CD4-positive, alpha-beta T cell treated with Interleukin-4 for 4 hours (primary cell): ENCODE data around the gene SPEN.
"Not testable (repeated sequence)": the region's sequence is repeated elsewhere in the genome, so short reads cannot be mapped to it uniquely, and the experiment has no call there.

ENCODE experiments used
- DNase-seq: peaks from one replicate; pipeline ENCODE4 v3.0.0-alpha.2; 2020

SPEN gene

GRCh38 chr1:15833842-15834405, 13.6 kb upstream of the SPEN start:
- peak; percentile 58 for DNase-seq

GRCh38 chr1:15834406-15835204, 12.9 kb upstream of the SPEN start:
- DNase-seq: peak; percentile 88

GRCh38 chr1:15835205-15835740, 12.2 kb upstream of the SPEN start:
- DNase-seq: peak; percentile 8

DNA sequence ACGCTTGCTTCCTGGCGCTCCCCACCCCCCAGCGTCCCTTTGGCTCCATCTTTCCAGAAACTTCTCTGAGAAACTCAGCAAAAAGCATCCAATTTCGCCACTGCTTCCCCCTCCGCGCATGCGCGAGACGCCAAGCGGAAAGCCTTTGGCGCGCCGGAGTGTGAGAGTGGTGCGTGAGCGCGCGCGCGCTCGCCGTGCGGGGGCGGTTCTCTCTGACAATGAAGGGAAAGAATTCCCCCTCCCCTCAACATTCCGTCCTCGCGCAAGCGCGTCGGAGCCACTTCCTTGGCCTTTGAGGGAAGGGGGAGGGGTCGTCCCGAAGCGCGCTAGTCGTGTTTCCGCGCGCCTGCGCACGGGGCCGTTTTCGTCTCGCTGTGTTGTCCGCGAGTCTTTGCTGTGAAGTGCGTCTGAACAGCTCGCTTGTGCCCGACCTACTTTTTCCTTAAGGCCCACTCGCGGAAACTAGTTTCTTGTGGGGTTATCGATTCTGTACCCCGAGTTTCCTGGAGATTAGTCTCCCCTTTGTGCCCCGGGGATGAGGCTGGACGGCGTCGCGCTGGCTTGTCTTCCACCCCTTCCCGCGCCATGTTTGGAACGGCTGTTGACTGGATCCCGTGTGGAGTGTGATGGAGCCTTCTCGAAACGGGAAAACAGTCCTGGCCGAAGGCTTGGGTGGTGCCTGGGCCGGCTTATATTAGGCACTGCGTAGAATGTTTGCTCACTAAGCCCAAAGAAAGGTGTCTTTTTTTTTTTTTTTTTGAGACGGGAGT, 11.6 kb upstream of the SPEN start:
- peak; percentile 100 for DNase-seq

DNA sequence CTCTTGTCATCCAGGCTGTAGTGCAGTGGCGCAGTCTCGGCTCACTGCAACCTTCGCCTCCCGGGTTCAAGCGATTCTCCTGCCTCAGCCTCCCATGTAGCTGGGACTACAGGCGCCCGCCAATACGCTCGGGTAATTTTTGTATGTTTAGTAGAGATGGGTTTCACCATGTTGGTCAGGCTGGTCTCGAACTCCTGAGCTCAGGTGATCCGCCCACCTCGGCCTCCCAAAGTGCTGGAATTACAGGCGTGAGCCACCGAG, 11.1 kb upstream of the SPEN start:
- not testable (repeated sequence) for DNase-seq

- peak; percentile 56 for DNase-seq
Observed at GRCh38 chr1:15836772-15837669, 10.5 kb upstream of the SPEN start.

- DNase-seq: no peak
Observed at GRCh38 chr1:15837931-15838330, 9.6 kb upstream of the SPEN start.

- no peak for DNase-seq
Observed at GRCh38 chr1:15838721-15839120, 8.8 kb upstream of the SPEN start.

- no peak for DNase-seq
Observed at GRCh38 chr1:15843826-15844572, 3.5 kb upstream of the SPEN start.

DNA sequence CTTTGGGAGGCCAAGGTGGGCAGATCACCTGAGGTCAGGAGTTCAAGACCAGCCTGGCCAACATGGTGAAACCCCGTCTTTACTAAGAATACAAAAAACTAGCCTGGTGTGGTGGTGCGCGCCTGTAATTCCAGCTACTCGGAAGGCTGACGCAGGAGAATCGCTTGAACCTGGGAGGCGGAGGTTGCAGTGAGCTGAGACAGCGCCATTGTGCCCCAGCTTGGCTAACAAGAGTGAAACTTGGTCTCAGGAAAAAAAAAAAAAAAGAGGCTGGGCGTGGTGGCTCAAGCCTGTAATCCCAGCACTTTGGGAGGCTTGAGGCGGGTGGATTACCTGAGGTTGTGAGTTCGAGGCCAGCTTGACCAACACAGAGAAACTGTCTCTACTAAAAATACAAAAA, 1.5 kb upstream of the SPEN start:
- not testable (repeated sequence) for DNase-seq

GRCh38 chr1:15847893-15848142, 311 bp downstream of the SPEN start:
- DNase-seq: no peak

- DNase-seq: peak; percentile 25
Observed at GRCh38 chr1:15848143-15848928, 829 bp downstream of the SPEN start.

DNA sequence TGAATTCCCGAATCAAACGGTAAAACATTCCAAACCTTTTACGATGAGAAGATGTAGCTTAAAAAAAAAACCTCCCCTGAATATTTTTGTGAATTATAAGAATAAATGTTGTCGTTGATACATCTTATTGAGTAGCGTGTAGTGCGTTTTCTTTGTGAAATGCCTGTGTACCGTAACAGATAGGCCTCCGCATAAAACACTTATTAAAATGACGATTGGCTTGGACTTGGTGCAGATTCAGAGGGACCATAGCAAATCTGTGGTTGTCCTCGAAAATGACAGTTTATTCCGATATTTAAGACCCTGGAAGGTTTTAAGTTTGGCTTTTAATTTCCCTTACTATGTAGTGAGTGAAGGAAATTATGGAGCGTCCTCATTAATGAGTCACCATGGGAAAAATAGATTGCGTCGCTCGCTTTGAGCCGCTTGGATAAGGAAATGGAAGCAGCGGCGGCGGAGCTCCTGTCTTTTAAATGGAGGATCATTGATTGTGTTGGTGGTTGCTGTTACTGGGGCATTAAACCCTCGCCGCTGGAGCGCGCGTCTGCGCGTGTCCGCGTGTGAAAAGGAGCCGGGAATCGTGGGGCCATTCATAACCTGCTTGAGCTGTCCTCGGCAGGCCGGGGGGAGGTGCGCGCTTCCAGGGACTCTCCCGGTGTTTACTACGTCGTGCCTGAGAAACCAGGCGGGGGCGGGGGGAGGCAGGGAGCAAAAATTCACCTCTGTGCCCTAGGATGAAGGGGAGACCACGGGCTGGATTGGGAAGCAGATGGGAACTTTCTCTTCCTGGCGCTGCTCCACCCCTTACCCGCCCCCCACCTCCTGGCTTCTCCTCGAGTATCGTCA, 1.6 kb downstream of the SPEN start:
- DNase-seq: peak; percentile 59

- DNase-seq: peak; percentile 14
Observed at GRCh38 chr1:15849775-15850324, 2.3 kb downstream of the SPEN start.

GRCh38 chr1:15850471-15851001, 3.0 kb downstream of the SPEN start:
- DNase-seq: no peak

DNA sequence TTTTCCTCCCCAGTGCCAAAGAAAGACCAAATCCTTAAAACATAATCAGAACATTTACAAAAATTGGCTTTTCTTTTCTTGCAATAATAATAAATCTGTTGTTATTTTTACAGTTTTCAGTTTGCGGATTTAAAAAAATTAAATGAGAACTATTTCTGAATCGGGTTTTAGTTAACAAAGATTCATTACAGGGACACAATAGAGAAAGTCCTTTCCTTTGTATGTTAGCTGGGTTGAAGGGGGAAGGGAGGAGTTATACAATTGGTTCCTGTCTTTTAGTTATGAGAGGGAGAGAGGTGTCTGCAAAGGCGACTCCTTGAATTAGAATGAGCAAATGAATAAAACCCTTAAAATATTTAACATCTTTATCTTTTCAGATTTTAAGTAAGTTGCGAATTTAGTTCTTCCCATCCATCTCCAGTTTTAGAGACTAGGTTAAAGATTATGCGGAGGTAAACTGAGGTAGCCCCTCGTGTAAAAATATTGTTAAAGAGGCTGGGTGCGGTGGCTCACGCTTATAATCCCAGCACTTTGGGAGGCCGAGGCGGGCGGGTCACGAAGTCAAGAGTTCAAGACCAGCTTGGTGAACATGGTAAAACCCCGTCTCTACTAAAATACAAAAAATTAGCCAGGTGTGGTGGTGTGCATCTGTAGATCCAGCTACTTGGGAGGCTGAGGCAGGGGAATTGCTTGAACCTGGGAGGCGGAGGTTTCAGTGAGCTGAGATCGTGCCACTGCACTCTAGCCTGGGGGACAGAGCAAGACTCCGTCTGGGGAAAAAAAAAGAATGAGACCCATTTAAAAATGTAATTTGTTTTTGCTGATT, 3.9 kb downstream of the SPEN start:
- no peak for DNase-seq

DNA sequence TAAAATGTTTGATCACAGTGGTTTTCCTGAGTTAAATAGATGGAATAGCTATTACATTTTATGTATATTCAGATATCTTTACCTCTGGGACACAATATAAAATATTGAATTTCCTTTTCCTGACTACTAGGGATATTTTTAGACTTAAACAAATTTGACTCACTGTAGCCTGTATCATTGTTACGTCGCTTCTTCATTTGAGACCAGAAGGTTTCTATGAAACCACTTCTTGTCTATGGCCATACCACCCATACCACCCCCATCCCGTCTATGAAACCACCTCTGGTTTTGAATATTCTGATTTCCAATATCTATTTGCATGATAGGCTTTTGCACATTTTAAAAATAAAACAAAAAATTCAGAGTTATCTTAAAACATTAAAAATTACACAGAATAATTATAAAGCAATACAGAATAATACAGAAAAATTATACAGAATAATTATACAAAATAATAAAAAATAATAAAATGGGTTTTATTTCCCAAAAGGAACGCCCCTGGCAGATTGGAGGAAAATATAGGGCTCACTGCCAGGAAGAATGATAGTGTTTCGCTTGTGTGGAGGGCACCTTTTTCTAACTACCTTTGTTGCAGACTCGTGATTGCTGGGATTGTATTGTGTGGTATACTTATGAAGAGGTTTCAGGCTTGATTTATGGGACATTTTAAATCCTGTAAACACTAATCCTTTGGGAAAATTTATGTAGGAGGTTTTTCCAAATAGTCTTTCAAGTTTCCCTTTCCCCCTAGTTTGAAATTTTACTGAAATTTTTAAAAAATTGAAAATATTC, 4.7 kb downstream of the SPEN start:
- DNase-seq: no peak

DNA sequence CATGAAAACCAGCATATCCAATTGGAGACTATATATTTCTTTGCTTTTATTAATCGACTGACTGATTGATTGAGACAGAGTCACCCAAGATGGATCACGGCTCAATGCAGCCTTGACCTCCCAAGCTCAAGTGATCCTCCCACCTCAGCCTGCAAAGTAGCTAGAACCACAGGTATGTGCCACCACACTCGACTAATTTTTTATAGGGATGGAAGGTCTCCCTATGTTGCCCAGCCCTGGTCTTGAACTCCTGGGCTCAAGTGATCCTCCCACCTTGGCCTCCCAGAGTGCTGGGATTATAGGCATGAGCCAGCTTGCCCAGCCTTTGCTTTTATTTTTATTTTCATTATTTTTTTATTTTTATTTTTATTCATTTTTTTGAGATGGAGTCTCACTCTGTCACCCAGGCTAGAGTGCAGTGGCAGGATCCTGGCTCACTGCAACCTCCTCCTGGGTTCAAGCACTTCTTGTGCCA, 5.4 kb downstream of the SPEN start:
- DNase-seq: no peak
